Measurements from ENCODE around the gene LRRC25. TPM values are rescaled to one million over a fixed set of nuclear protein-coding genes. Genes with fewer than 3 reads are reported as not detected.

The LRRC25 gene
- total and polyA plus RNA-seq, 10 donors: 14.6 to 164 (median 87.3) TPM

- WGBS, 5 donors: 25 to 40% (median 32%) methylated on average over 7 of the region's 7 CpGs
- Histone ChIP-seq H3K4me1 (peaks cover 31 to 100% (median 68%) of the 10 kb centered on the region in 6 donors), H3K36me3 (peaks cover 0 to 58% (median 6%) of the 10 kb centered on the region in 6 donors), H3K9me3 (peaks cover 0 to 5% (median 0%) of the 10 kb centered on the region in 8 donors), H3K27me3 (replicated peaks in 1 of 7) (peaks cover 0 to 23% (median 0%) of the 10 kb centered on the region in 7 donors), H3K27ac (peak overlapping the region; percentile 48 to 92 (median 89)), H3K4me3 (peak overlapping the region; percentile 2 to 70 (median 42))
- DNase-seq: peak; percentile 92
- intact Hi-C loops (cut with DNase I; ENCODE audit: low total_unique reads): no loop called here
- no peak for TF ChIP-seq POLR2A (IDR thresholded peaks at IDR 0.05)
- peak; percentile 66 to 78 (median 72) for TF ChIP-seq POLR2AphosphoS5 (IDR thresholded peaks at IDR 0.05)
Measured at GRCh38 chr19:18393836-18394235, 3.6 kb downstream of the LRRC25 start.

GRCh38 chr19:18392926-18393325 is 4.5 kb downstream of the LRRC25 start:
- peak overlapping the region; percentile 48 to 92 (median 89) for H3K27ac ChIP-seq
- H3K9me3 ChIP-seq: peaks cover 0 to 5% (median 0%) of the 10 kb centered on the region in 8 donors
- intact Hi-C loops (cut with DNase I; ENCODE audit: low total_unique reads): no loop called here
- peak overlapping the region; percentile 9 to 70 (median 42) for H3K4me3 ChIP-seq
- peaks cover 0 to 58% (median 6%) of the 10 kb centered on the region in 6 donors for H3K36me3 ChIP-seq
- 19 to 45% (median 25%) methylated on average over 5 of the region's 5 CpGs for WGBS, 5 donors
- TF ChIP-seq, protein P1, sequence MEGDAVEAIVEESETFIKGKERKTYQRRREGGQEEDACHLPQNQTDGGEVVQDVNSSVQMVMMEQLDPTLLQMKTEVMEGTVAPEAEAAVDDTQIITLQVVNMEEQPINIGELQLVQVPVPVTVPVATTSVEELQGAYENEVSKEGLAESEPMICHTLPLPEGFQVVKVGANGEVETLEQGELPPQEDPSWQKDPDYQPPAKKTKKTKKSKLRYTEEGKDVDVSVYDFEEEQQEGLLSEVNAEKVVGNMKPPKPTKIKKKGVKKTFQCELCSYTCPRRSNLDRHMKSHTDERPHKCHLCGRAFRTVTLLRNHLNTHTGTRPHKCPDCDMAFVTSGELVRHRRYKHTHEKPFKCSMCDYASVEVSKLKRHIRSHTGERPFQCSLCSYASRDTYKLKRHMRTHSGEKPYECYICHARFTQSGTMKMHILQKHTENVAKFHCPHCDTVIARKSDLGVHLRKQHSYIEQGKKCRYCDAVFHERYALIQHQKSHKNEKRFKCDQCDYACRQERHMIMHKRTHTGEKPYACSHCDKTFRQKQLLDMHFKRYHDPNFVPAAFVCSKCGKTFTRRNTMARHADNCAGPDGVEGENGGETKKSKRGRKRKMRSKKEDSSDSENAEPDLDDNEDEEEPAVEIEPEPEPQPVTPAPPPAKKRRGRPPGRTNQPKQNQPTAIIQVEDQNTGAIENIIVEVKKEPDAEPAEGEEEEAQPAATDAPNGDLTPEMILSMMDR (IDR thresholded peaks at IDR 0.05 in 8 of 11, conservative IDR thresholded peaks at IDR 0.05 in 3 of 11): no peak
- TF ChIP-seq POLR2A (IDR thresholded peaks at IDR 0.05): no peak
- H3K4me1 ChIP-seq: peaks cover 27 to 100% (median 68%) of the 10 kb centered on the region in 6 donors
- H3K27me3 ChIP-seq (replicated peaks in 1 of 7): peaks cover 0 to 19% (median 0%) of the 10 kb centered on the region in 7 donors
- DNase-seq: no peak

- TF ChIP-seq, protein P1 (IDR thresholded peaks at IDR 0.05 in 8 of 11, conservative IDR thresholded peaks at IDR 0.05 in 3 of 11): no peak
- peak; percentile 26 to 83 (median 67) for TF ChIP-seq POLR2AphosphoS5 (IDR thresholded peaks at IDR 0.05)
- peaks cover 0 to 5% (median 0%) of the 10 kb centered on the region in 8 donors for H3K9me3 ChIP-seq
- 10 to 31% (median 14%) methylated on average over 11 of the region's 11 CpGs for WGBS, 5 donors
- H3K4me1 ChIP-seq: peaks cover 29 to 100% (median 68%) of the 10 kb centered on the region in 6 donors
- peak; percentile 90 for DNase-seq
- intact Hi-C loops (cut with DNase I; ENCODE audit: low total_unique reads): no loop called here
- peaks cover 0 to 58% (median 6%) of the 10 kb centered on the region in 6 donors for H3K36me3 ChIP-seq
- peaks cover 0 to 14% (median 0%) of the 10 kb centered on the region in 7 donors for H3K27me3 ChIP-seq (replicated peaks in 1 of 7)
- H3K27ac ChIP-seq: peak overlapping the region; percentile 48 to 92 (median 89)
- H3K4me3 ChIP-seq: peak overlapping the region in 7 of 8 donors; percentile 7 to 70 (median 58)
Measured at GRCh38 chr19:18392417-18392816, 5.0 kb downstream of the LRRC25 start.

- WGBS, 5 donors: 79 to 83% (median 80%) methylated on average over 4 to 9 of the region's 9 CpGs
- TF ChIP-seq POLR2A (IDR thresholded peaks at IDR 0.05): no peak
- TF ChIP-seq, protein P1 (IDR thresholded peaks at IDR 0.05 in 8 of 11, conservative IDR thresholded peaks at IDR 0.05 in 3 of 11): no peak
- no peak for TF ChIP-seq POLR2AphosphoS5 (IDR thresholded peaks at IDR 0.05)
- peaks cover 0 to 12% (median 0%) of the 10 kb centered on the region in 7 donors for H3K27me3 ChIP-seq (replicated peaks in 1 of 7)
- peak overlapping the region in 1 of 8 donors; percentile 70 for H3K4me3 ChIP-seq
- no peak for DNase-seq
- peaks cover 0 to 58% (median 6%) of the 10 kb centered on the region in 6 donors for H3K36me3 ChIP-seq
- peak overlapping the region in 6 of 8 donors; percentile 84 to 92 (median 90) for H3K27ac ChIP-seq
- H3K9me3 ChIP-seq: peaks cover 0 to 5% (median 0%) of the 10 kb centered on the region in 8 donors
- H3K4me1 ChIP-seq: peaks cover 27 to 100% (median 67%) of the 10 kb centered on the region in 6 donors
- intact Hi-C loops (cut with DNase I; ENCODE audit: low total_unique reads): no loop called here
Measured at GRCh38 chr19:18391509-18392075, 5.8 kb downstream of the LRRC25 start.

All from spleen (tissue), 11 donors.